Spleen (tissue), 11 donors: ENCODE measurements around the gene IL22RA1. TPM values are rescaled to one million over a fixed set of nuclear protein-coding genes. Genes with fewer than 3 reads are reported as not detected.

Experiments used
- DNase-seq: peaks from one replicate; pipeline ENCODE4 v3.0.0-alpha.2; 2020
- H3K27ac ChIP-seq, 8 donors: fragments of 200-600 bp; sonication (generic) in 7 of 8; 1 replicate in 4 of 8; 2 replicates in 4 of 8; pipeline versions ENCODE4 v1.5.0 to v1.8.0; 2016 to 2021; ENCODE audit warnings: inconsistent platforms in 4 of 8, mild to moderate bottlenecking in 4 of 8, moderate library complexity in 1 of 8
- H3K27me3 ChIP-seq, 7 donors: fragments of 200-600 bp; sonication (generic) in 6 of 7; replicated peaks in 1 of 7; 1 replicate in 4 of 7; 2 replicates in 3 of 7; pipeline versions ENCODE4 v1.5.0 to v1.8.0; 2016 to 2021; ENCODE audit warnings: inconsistent platforms in 3 of 7, mild to moderate bottlenecking in 1 of 7
- H3K36me3 ChIP-seq, 6 donors: fragments of 200-600 bp; sonication (generic) in 5 of 6; 1 replicate in 4 of 6; 2 replicates in 2 of 6; pipeline versions ENCODE4 v1.5.0 to v1.8.0; 2016 to 2021; ENCODE audit warnings: inconsistent platforms in 2 of 6
- H3K4me1 ChIP-seq, 6 donors: fragments of 200-600 bp; sonication (generic) in 5 of 6; 1 replicate in 3 of 6; 2 replicates in 3 of 6; pipeline versions ENCODE4 v1.5.0 to v1.8.0; 2016 to 2021; ENCODE audit warnings: inconsistent platforms in 3 of 6
- H3K4me3 ChIP-seq, 8 donors: fragments of 200-600 bp; sonication (generic) in 7 of 8; 1 replicate in 4 of 8; 2 replicates in 4 of 8; pipeline versions ENCODE4 v1.5.0 to v1.8.0; 2016 to 2021; ENCODE audit warnings: inconsistent platforms in 4 of 8, mild to moderate bottlenecking in 4 of 8, moderate library complexity in 2 of 8
- H3K9me3 ChIP-seq, 8 donors: fragments of 200-600 bp; sonication (generic) in 7 of 8; 1 replicate in 4 of 8; 2 replicates in 4 of 8; pipeline versions ENCODE4 v1.5.0 to v1.8.0; 2016 to 2021; ENCODE audit warnings: inconsistent platforms in 4 of 8
- POLR2A ChIP-seq, 3 donors: fragments of 450-650 bp; IDR thresholded peaks; one replicate each; pipeline ENCODE4 v1.5.1; 2017; ENCODE audit warnings: antibody characterized with exemption in 3 of 3, mild to moderate bottlenecking in 1 of 3
- POLR2AphosphoS5 ChIP-seq, 3 donors: sonication (generic); formaldehyde crosslinking; IDR thresholded peaks; one replicate each; pipeline ENCODE4 v1.5.1; 2017; ENCODE audit warnings: antibody characterized with exemption in 3 of 3
- WGBS, 5 donors: extraction: QIAGEN DNeasy Blood & Tissue Kit in 3 of 5; methylation state at CpG; one replicate each; pipeline versions ENCODE4 v1.1.5 to v1.1.7; 2013 to 2018; 5-methylcytosine and 5-hydroxymethylcytosine counted together
- intact Hi-C: fragments of 100-400 bp; cut with DNase I; formaldehyde crosslinking; loops from one replicate; pipeline ENCODE4 v1.15.0; 2023; ENCODE audit warnings: low total_unique reads
- polyA plus RNA-seq, 3 donors: library from polyadenylated mRNA; stranded (reverse); fragments of 200-250 nt; gene quantifications; one replicate each; pipeline ENCODE4 v1.2.1, GENCODE V29; 2013
- total RNA-seq, 7 donors: library from RNA; depleted of rRNA in 3 of 7; stranded (reverse); fragments of >200 nt in 3 of 7; fragmentation: NEBNext Ultra II Directional in 4 of 7; extraction: Animal tissue kit (Norgen Biotek cat#: 25700) in 4 of 7; gene quantifications; one replicate each; pipeline versions ENCODE4 v1.1.0 to v1.2.1, GENCODE V29; 2016 to 2021
- TF ChIP-seq, protein P1 (sequence below), 11 experiments: fragments of 200-600 bp in 7 of 11; fragments of 450-650 bp in 4 of 11; sonication (generic) in 4 of 11; IDR thresholded peaks in 8 of 11; conservative IDR thresholded peaks in 3 of 11; 1 replicate in 7 of 11; 2 replicates in 4 of 11; pipeline versions ENCODE4 v1.4.0 to v1.8.0; 2016 to 2021; ENCODE audit warnings: antibody characterized with exemption in 11 of 11, inconsistent platforms in 4 of 11, mild to moderate bottlenecking in 1 of 11
- donor health status: healthy with polysubstance abuse.
- donor health status: DM: no; HTN: no; CAD: no; lungs with moderate emphysema.
- donor health status: DM: no; HTN: no; CAD: no.
- donor health status: Bipolar disorder and iron deficiency.
- donor health status: healthy.
- donor health status: DM: no; HTN: no; CAD: no.
- donor health status: DM: yes; HTN: yes; CAD: no.

Gene IL22RA1
- total and polyA plus RNA-seq, 10 donors, result not detected

- Histone ChIP-seq H3K9me3 (no peaks in the 10 kb centered on the region), H3K27ac (no peak overlapping the region), H3K4me3 (no peak overlapping the region), H3K36me3 (peaks cover 0 to 73% (median 2%) of the 10 kb centered on the region in 6 donors), H3K27me3 (no peaks in the 10 kb centered on the region), H3K4me1 (no peaks in the 10 kb centered on the region)
- intact Hi-C loops, result no loop called here
- WGBS, 5 donors, result 88 to 95% (median 89%) methylated on average over 3 of the region's 3 CpGs
- TF ChIP-seq, protein P1, sequence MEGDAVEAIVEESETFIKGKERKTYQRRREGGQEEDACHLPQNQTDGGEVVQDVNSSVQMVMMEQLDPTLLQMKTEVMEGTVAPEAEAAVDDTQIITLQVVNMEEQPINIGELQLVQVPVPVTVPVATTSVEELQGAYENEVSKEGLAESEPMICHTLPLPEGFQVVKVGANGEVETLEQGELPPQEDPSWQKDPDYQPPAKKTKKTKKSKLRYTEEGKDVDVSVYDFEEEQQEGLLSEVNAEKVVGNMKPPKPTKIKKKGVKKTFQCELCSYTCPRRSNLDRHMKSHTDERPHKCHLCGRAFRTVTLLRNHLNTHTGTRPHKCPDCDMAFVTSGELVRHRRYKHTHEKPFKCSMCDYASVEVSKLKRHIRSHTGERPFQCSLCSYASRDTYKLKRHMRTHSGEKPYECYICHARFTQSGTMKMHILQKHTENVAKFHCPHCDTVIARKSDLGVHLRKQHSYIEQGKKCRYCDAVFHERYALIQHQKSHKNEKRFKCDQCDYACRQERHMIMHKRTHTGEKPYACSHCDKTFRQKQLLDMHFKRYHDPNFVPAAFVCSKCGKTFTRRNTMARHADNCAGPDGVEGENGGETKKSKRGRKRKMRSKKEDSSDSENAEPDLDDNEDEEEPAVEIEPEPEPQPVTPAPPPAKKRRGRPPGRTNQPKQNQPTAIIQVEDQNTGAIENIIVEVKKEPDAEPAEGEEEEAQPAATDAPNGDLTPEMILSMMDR (IDR thresholded peaks at IDR 0.05 in 8 of 11, conservative IDR thresholded peaks at IDR 0.05 in 3 of 11), result no peak
- no peak for TF ChIP-seq POLR2A (IDR thresholded peaks at IDR 0.05)
- no peak for TF ChIP-seq POLR2AphosphoS5 (IDR thresholded peaks at IDR 0.05)
- no peak for DNase-seq
Observed at GRCh38 chr1:24164004-24164403, 21.1 kb upstream of the IL22RA1 start.

DNA sequence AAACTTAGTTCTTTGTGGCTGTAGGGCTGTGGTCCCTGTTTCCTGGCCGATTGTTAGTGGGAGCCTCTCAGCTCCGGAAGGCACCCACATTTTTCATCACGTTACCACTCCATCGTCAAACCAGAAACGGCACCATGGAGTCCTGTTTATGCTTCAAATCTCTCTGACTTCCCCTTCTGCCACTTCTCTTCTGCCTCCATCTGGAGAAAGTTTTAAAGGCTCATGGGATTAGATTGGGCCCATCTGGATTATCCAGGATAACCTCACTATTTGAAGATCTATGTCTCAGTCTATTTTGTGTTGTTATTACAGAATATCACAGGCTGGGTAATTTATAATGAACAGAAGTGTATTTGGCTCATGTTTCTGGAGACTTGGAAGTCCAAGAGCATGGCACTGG lies 19.3 kb upstream of the IL22RA1 start:
- H3K4me3 ChIP-seq, result no peak overlapping the region
- intact Hi-C loops, result no loop called here
- 40 to 58% (median 52%) methylated on average over 5 of the region's 5 CpGs for WGBS, 5 donors
- H3K4me1 ChIP-seq, result no peaks in the 10 kb centered on the region
- no peak for DNase-seq
- no peak overlapping the region for H3K27ac ChIP-seq
- H3K36me3 ChIP-seq, result peaks cover 0 to 75% (median 6%) of the 10 kb centered on the region in 6 donors
- TF ChIP-seq POLR2AphosphoS5 (IDR thresholded peaks at IDR 0.05), result no peak
- TF ChIP-seq, protein P1 (IDR thresholded peaks at IDR 0.05 in 8 of 11, conservative IDR thresholded peaks at IDR 0.05 in 3 of 11), result no peak
- no peak for TF ChIP-seq POLR2A (IDR thresholded peaks at IDR 0.05)
- no peaks in the 10 kb centered on the region for H3K9me3 ChIP-seq
- no peaks in the 10 kb centered on the region for H3K27me3 ChIP-seq

DNA sequence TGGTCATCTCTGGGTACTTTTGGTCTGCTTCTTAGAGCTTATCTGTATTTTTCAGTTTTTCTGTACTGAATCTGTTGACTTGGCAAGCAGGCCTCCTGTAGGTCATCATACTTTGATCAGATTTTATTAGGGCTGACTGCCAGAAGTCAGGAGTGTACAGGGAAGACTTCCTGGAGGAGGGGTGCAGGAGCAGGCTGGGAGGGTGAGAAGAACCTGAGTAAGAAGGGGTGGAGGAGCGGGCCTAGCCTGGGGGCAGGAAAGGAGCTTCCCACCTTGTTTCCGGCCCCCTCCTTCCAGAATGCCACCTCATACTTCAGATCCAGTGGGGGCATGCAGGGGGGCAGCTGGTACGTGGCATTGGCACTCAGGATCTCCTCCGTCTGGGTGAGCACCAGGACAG lies 18.3 kb upstream of the IL22RA1 start:
- H3K27ac ChIP-seq, result no peak overlapping the region
- H3K9me3 ChIP-seq, result no peaks in the 10 kb centered on the region
- TF ChIP-seq, protein P1 (IDR thresholded peaks at IDR 0.05 in 8 of 11, conservative IDR thresholded peaks at IDR 0.05 in 3 of 11), result no peak
- no peak for TF ChIP-seq POLR2A (IDR thresholded peaks at IDR 0.05)
- TF ChIP-seq POLR2AphosphoS5 (IDR thresholded peaks at IDR 0.05), result no peak
- H3K36me3 ChIP-seq, result peaks cover 0 to 77% (median 12%) of the 10 kb centered on the region in 6 donors
- DNase-seq, result no peak
- intact Hi-C loops, result no loop called here
- H3K4me3 ChIP-seq, result no peak overlapping the region
- H3K27me3 ChIP-seq, result no peaks in the 10 kb centered on the region
- H3K4me1 ChIP-seq, result no peaks in the 10 kb centered on the region
- 81 to 97% (median 87%) methylated on average over 4 of the region's 4 CpGs for WGBS, 5 donors

DNA sequence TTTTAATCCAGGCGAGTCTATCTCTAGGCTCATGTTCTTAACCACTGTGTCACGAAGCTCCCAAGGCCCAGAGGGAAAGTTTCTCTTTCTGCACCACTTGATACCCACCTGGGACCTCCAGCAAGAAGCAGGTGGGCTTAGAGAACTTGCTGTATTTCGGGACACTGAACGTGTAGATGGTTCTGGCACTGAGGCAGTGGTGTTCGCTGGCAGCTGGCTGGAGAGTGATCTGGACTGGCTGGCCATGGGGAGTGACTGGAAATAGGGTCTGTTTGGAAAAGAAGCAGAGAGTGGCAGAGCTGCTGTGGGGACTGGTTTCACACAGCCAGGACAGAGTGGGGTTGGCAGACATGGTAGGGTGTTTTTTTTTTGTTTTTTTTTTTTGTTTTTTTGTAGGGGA lies 16.4 kb upstream of the IL22RA1 start:
- Histone ChIP-seq H3K36me3 (peaks cover 0 to 59% (median 10%) of the 10 kb centered on the region in 6 donors), H3K4me1 (no peaks in the 10 kb centered on the region), H3K27ac (no peak overlapping the region), H3K9me3 (no peaks in the 10 kb centered on the region), H3K27me3 (no peaks in the 10 kb centered on the region), H3K4me3 (no peak overlapping the region)
- intact Hi-C loops, result no loop called here
- WGBS, 5 donors, result 82 to 91% (median 86%) methylated on average over 5 of the region's 5 CpGs
- DNase-seq, result no peak
- TF ChIP-seq POLR2A (IDR thresholded peaks at IDR 0.05), result no peak
- TF ChIP-seq, protein P1 (IDR thresholded peaks at IDR 0.05 in 8 of 11, conservative IDR thresholded peaks at IDR 0.05 in 3 of 11), result no peak
- TF ChIP-seq POLR2AphosphoS5 (IDR thresholded peaks at IDR 0.05), result no peak
